Retina (tissue), 1 donor: ENCODE measurements around the gene PRRC2C.
"Not testable (repeated sequence)": the region's sequence is repeated elsewhere in the genome, so short reads cannot be mapped to it uniquely, and the experiment has no call there.

ENCODE experiments used
- DNase-seq: peaks from one replicate; pipeline ENCODE4 v3.0.0-alpha.2; 2016

Gene PRRC2C

GRCh38 chr1:171588230-171588629 lies 102.9 kb downstream of the PRRC2C start:
- no peak for DNase-seq

GRCh38 chr1:171590022-171590421 lies 104.7 kb downstream of the PRRC2C start:
- DNase-seq, result no peak

GRCh38 chr1:171595324-171595723 lies 110.0 kb downstream of the PRRC2C start:
- DNase-seq, result no peak

GRCh38 chr1:171596119-171596518 lies 110.8 kb downstream of the PRRC2C start:
- no peak for DNase-seq

GRCh38 chr1:171596705-171597104 lies 111.4 kb downstream of the PRRC2C start:
- DNase-seq, result no peak

GRCh38 chr1:171597203-171597602 lies 111.9 kb downstream of the PRRC2C start:
- no peak for DNase-seq

- DNase-seq, result not testable (repeated sequence)
These were observed 115.0 kb downstream of the PRRC2C start for GRCh38 chr1:171600310-171600709.

GRCh38 chr1:171600862-171601261 lies 115.5 kb downstream of the PRRC2C start:
- DNase-seq, result no peak

GRCh38 chr1:171603042-171603441 lies 117.7 kb downstream of the PRRC2C start:
- DNase-seq, result not testable (repeated sequence)

- no peak for DNase-seq
These were observed 121.1 kb downstream of the PRRC2C start for GRCh38 chr1:171606402-171606941.

GRCh38 chr1:171610385-171610784 lies 125.1 kb downstream of the PRRC2C start:
- DNase-seq, result no peak

- no peak for DNase-seq
These were observed 126.0 kb downstream of the PRRC2C start for GRCh38 chr1:171611306-171611705.

GRCh38 chr1:171613282-171613681 lies 128.0 kb downstream of the PRRC2C start:
- DNase-seq, result no peak

- not testable (repeated sequence) for DNase-seq
These were observed 130.0 kb downstream of the PRRC2C start for GRCh38 chr1:171615122-171615906.

GRCh38 chr1:171616586-171616985 lies 131.3 kb downstream of the PRRC2C start:
- no peak for DNase-seq

- peak; percentile 6 for DNase-seq
These were observed 136.8 kb downstream of the PRRC2C start, which contains the start of gene MYOCOS for GRCh38 chr1:171622152-171622462. Gene MYOCOS, plus strand, starts transcription at chr1:171622243. Its CDS starts 1,641 bp downstream, at chr1:171623884.

GRCh38 chr1:171623651-171624331 lies 138.5 kb downstream of the PRRC2C start:
- no peak for DNase-seq

GRCh38 chr1:171625225-171625624 lies 139.9 kb downstream of the PRRC2C start:
- DNase-seq, result no peak

- no peak for DNase-seq
These were observed 141.7 kb downstream of the PRRC2C start for GRCh38 chr1:171627020-171627419.

GRCh38 chr1:171628225-171628624 lies 142.9 kb downstream of the PRRC2C start:
- no peak for DNase-seq

- DNase-seq, result no peak
These were observed 150.3 kb downstream of the PRRC2C start for GRCh38 chr1:171635661-171636060.

GRCh38 chr1:171636141-171636540 lies 150.8 kb downstream of the PRRC2C start:
- DNase-seq, result no peak

GRCh38 chr1:171637928-171638576 lies 152.7 kb downstream of the PRRC2C start:
- no peak for DNase-seq

GRCh38 chr1:171640225-171640624 lies 154.9 kb downstream of the PRRC2C start:
- no peak for DNase-seq
